Measurements from ENCODE around the gene CCT6A. TPM values are rescaled to one million over a fixed set of nuclear protein-coding genes. Genes with fewer than 3 reads are reported as not detected.

The CCT6A gene
- total and polyA plus RNA-seq, 2 of the 4 experiments (the other 2 are of a cell fraction): 135 to 265 TPM

DNA sequence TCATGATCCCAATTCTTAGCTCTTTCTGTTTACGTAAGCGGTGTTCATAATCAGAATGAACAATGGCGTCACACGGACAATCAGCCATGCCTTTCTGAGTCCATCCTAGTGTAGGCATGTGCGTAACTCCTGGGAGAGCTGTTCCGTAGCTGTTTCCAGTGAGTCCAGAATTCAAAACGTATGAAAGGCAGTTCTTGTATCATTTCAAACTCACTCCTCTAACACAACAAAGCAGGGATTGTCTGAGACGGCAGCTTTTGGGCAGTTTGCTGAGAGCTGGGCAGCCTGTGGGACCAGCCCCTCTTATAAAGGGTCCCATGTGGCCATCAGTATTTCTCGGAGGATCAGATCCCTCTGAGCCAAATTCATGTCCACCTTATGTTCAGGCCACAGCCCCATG, 43.7 kb upstream of the CCT6A start:
- Histone ChIP-seq H3K23ac (ENCODE audit: low read depth, low read length) (no peak overlapping the region), H3K27me3 (ENCODE audit: control insufficient read depth, insufficient read depth, low read length) (no peaks in the 10 kb centered on the region), H4K91ac (ENCODE audit: insufficient read depth, low read depth, low read length) (no peak overlapping the region), H2BK5ac (ENCODE audit: low read depth, low read length, poor library complexity, severe bottlenecking) (no peak overlapping the region), H3K79me1 (ENCODE audit: low read depth in 1 of 2, low read length in 2 of 2) (no peaks in the 10 kb centered on the region), H3K4me2 (ENCODE audit: low read depth, low read length) (no peak overlapping the region), H2BK20ac (ENCODE audit: low read depth, low read length) (no peak overlapping the region), H3K36me3 (ENCODE audit: control insufficient read depth, insufficient read depth, low read length) (peaks cover 6% of the 10 kb centered on the region; the same call in 1 of the 2 replicates), H3K9me1 (ENCODE audit: insufficient read depth, low read length) (no peaks in the 10 kb centered on the region; the same call in 1 of the 2 replicates), H3K14ac (replicated peaks; ENCODE audit: low read depth, low read length) (no peak overlapping the region), H4K20me1 (ENCODE audit: insufficient read depth, low read length) (no peaks in the 10 kb centered on the region), H2BK15ac (ENCODE audit: low read depth, low read length) (no peak overlapping the region), H2AK5ac (ENCODE audit: low read depth, low read length) (no peak overlapping the region), H3K56ac (ENCODE audit: extremely low read depth, insufficient read depth, low read length) (no peak overlapping the region), H3K9ac (ENCODE audit: low read depth, low read length) (no peak overlapping the region), H4K5ac (ENCODE audit: low read depth, low read length) (no peak overlapping the region), H2AFZ (replicated peaks; ENCODE audit: low read length, poor library complexity) (no peak overlapping the region), H2BK120ac (ENCODE audit: low read depth, low read length) (no peak overlapping the region), H4K8ac (ENCODE audit: low read depth in 2 of 2, low read length in 2 of 2) (no peak overlapping the region), H3K4me3 (ENCODE audit: insufficient read depth, low read depth, low read length) (no peak overlapping the region), H3K9me3 (ENCODE audit: control insufficient read depth, insufficient read depth, low read length) (no peaks in the 10 kb centered on the region), H3K4ac (ENCODE audit: low read depth, low read length) (no peak overlapping the region), H3K4me1 (ENCODE audit: control insufficient read depth, insufficient read depth, low read length) (no peaks in the 10 kb centered on the region), H3K18ac (ENCODE audit: low read depth, low read length) (no peak overlapping the region), H2AK9ac (replicated peaks; ENCODE audit: low read depth, low read length, poor library complexity) (peak overlapping the region; percentile 50), H3K27ac (ENCODE audit: insufficient read depth, low read length) (no peak overlapping the region)
- intact Hi-C loops (cut with micrococcal nuclease) (loop anchor here (2.0 to 5.0 kb wide), 2 partner anchors 21 to 44 kb away; partner anchors contain the start of genes CCT6A and PSPH), dilution Hi-C loops (cut with HindIII; ENCODE audit: low sequenced_read_pairs, unreplicated experiment) (no loop called here), in situ Hi-C loops (cut with MboI; ENCODE audit: low sequenced_read_pairs) (no loop called here)
- no peak for ATAC-seq (ENCODE audit: low read depth)
- CTCF ChIA-PET: no interaction called here
- no peak for DNase-seq
- POLR2A ChIA-PET (ENCODE audit: unreplicated experiment): interaction anchor here (0.6 kb wide), 1 partner anchor 9 kb away, joined by 3 read pairs; no protein-coding TSS in a partner anchor
- TF ChIP-seq FOS (IDR thresholded peaks at IDR 0.05; ENCODE audit: low read depth, low read length): no peak
- no peak for TF ChIP-seq MAFK (IDR thresholded peaks at IDR 0.05; ENCODE audit: low read depth, low read length)
- no peak for TF ChIP-seq CEBPB (IDR thresholded peaks at IDR 0.05; ENCODE audit: low read depth, low read length)
- TF ChIP-seq, protein P1, sequence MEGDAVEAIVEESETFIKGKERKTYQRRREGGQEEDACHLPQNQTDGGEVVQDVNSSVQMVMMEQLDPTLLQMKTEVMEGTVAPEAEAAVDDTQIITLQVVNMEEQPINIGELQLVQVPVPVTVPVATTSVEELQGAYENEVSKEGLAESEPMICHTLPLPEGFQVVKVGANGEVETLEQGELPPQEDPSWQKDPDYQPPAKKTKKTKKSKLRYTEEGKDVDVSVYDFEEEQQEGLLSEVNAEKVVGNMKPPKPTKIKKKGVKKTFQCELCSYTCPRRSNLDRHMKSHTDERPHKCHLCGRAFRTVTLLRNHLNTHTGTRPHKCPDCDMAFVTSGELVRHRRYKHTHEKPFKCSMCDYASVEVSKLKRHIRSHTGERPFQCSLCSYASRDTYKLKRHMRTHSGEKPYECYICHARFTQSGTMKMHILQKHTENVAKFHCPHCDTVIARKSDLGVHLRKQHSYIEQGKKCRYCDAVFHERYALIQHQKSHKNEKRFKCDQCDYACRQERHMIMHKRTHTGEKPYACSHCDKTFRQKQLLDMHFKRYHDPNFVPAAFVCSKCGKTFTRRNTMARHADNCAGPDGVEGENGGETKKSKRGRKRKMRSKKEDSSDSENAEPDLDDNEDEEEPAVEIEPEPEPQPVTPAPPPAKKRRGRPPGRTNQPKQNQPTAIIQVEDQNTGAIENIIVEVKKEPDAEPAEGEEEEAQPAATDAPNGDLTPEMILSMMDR (conservative IDR thresholded peaks at IDR 0.05; ENCODE audit: low read depth, low read length): no peak
- no peak for TF ChIP-seq SMC3 (IDR thresholded peaks at IDR 0.05; ENCODE audit: low read depth, low read length)
- no peak for TF ChIP-seq RCOR1 (IDR thresholded peaks at IDR 0.05; ENCODE audit: insufficient replicate concordance, low read length)
- no peak for TF ChIP-seq RFX5 (IDR thresholded peaks at IDR 0.05; ENCODE audit: low read depth, low read length)
- no peak for TF ChIP-seq BHLHE40 (IDR thresholded peaks at IDR 0.05; ENCODE audit: low read depth, low read length)
- TF ChIP-seq, protein P2, sequence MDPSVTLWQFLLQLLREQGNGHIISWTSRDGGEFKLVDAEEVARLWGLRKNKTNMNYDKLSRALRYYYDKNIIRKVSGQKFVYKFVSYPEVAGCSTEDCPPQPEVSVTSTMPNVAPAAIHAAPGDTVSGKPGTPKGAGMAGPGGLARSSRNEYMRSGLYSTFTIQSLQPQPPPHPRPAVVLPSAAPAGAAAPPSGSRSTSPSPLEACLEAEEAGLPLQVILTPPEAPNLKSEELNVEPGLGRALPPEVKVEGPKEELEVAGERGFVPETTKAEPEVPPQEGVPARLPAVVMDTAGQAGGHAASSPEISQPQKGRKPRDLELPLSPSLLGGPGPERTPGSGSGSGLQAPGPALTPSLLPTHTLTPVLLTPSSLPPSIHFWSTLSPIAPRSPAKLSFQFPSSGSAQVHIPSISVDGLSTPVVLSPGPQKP (IDR thresholded peaks at IDR 0.05; ENCODE audit: borderline replicate concordance, low read depth, low read length): no peak
- no peak for TF ChIP-seq POLR2A (IDR thresholded peaks at IDR 0.05; ENCODE audit: low read depth, low read length)
- TF ChIP-seq, protein P3, sequence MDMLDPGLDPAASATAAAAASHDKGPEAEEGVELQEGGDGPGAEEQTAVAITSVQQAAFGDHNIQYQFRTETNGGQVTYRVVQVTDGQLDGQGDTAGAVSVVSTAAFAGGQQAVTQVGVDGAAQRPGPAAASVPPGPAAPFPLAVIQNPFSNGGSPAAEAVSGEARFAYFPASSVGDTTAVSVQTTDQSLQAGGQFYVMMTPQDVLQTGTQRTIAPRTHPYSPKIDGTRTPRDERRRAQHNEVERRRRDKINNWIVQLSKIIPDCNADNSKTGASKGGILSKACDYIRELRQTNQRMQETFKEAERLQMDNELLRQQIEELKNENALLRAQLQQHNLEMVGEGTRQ (IDR thresholded peaks at IDR 0.05; ENCODE audit: low read depth, low read length): no peak
- no peak for TF ChIP-seq CHD1 (IDR thresholded peaks at IDR 0.05; ENCODE audit: low read depth, low read length)
- TF ChIP-seq MAZ (IDR thresholded peaks at IDR 0.05; ENCODE audit: borderline replicate concordance, low read depth, low read length): no peak
- TF ChIP-seq MXI1 (IDR thresholded peaks at IDR 0.05; ENCODE audit: borderline replicate concordance, low read depth, low read length): no peak
- no peak for TF ChIP-seq RAD21 (IDR thresholded peaks at IDR 0.05; ENCODE audit: low read length)
- TF ChIP-seq NFE2L2 (IDR thresholded peaks at IDR 0.05; ENCODE audit: low read depth, low read length): no peak
- BruUV-seq (replicated peaks): no TSS peak
- 97% methylated on average over 5 of the region's 9 CpGs; no CpG with 5 or more reads in 1 of the 2 experiments for WGBS, 2 experiments (ENCODE audit: extremely low coverage in 2 of 2, insufficient read length in 1 of 2)
